Cardiac fibroblast (primary cell): Measurements from ENCODE around the gene NCCRP1.
"Not testable (repeated sequence)": the region's sequence is repeated elsewhere in the genome, so short reads cannot be mapped to it uniquely, and the experiment has no call there.

ENCODE experiments used
- DNase-seq, 2 donors: peaks; one replicate each; pipeline versions ENCODE4 v3.0.0 to v3.0.0-alpha.2; 2010; ENCODE audit warnings: low read depth in 2 of 2
- H3K4me3 ChIP-seq, 2 donors: replicated peaks in 1 of 2; 1 replicate in 1 of 2; 2 replicates in 1 of 2; pipeline ENCODE4 v1.5.1; 2011; ENCODE audit warnings: low read depth in 2 of 2, low read length in 2 of 2, mild to moderate bottlenecking in 2 of 2, moderate library complexity in 1 of 2
- TF ChIP-seq, protein P1 (sequence below): IDR thresholded peaks from one replicate; pipeline ENCODE4 v1.5.1; 2011; ENCODE audit warnings: low read depth, mild to moderate bottlenecking, low read length, inconsistent platforms

The NCCRP1 gene

DNA sequence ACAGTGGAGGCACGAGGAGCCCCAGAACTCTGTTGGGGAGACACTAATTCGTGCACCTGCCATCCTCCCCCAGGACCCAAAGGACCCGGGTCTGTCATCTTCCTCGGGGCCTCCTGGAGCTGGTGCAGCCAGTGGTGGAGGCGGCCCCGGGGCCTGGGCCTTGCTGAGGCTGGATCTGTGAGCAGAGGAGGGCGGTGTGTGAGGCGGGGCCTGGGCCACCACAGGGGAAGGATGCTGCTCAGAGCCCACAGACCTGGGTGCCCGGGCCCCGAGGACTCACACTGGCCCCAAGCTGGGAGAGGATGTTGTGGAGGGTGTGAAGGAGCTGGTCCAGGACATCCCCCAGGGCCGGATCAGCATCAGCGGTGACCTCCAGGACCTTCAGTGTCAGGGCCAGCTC lies 39.8 kb downstream of the NCCRP1 start:
- no peak for DNase-seq
- H3K4me3 ChIP-seq: no peak overlapping the region
- TF ChIP-seq, protein P1, sequence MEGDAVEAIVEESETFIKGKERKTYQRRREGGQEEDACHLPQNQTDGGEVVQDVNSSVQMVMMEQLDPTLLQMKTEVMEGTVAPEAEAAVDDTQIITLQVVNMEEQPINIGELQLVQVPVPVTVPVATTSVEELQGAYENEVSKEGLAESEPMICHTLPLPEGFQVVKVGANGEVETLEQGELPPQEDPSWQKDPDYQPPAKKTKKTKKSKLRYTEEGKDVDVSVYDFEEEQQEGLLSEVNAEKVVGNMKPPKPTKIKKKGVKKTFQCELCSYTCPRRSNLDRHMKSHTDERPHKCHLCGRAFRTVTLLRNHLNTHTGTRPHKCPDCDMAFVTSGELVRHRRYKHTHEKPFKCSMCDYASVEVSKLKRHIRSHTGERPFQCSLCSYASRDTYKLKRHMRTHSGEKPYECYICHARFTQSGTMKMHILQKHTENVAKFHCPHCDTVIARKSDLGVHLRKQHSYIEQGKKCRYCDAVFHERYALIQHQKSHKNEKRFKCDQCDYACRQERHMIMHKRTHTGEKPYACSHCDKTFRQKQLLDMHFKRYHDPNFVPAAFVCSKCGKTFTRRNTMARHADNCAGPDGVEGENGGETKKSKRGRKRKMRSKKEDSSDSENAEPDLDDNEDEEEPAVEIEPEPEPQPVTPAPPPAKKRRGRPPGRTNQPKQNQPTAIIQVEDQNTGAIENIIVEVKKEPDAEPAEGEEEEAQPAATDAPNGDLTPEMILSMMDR: no peak

- no peak for DNase-seq
- H3K4me3 ChIP-seq: no peak overlapping the region
- TF ChIP-seq, protein P1: no peak
Measured at GRCh38 chr19:39237200-39238184, 40.7 kb downstream of the NCCRP1 start.

DNA sequence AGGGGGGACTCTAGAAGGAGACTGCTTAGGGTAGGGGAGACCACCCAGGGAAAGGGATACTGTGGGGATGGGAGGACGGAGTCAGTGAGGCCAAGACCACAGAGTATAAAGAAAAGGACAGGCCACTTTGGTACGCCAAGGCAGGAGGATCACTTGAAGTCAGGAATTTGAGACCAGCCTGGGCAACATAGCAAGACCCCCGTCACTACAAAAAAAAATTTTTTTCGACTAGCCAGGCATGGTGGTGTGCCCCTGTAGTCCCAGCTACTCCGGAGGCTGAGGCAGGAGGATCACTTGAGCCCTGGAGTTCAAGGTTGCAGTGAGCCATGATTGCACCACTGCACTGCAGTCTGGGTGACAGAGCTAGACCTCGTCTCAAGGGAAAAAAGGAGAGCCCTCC lies 41.4 kb downstream of the NCCRP1 start:
- TF ChIP-seq, protein P1: no peak
- no peak overlapping the region for H3K4me3 ChIP-seq
- no peak for DNase-seq

GRCh38 chr19:39238944-39239343 lies 42.2 kb downstream of the NCCRP1 start:
- no peak for DNase-seq
- TF ChIP-seq, protein P1: no peak
- no peak overlapping the region for H3K4me3 ChIP-seq

DNA sequence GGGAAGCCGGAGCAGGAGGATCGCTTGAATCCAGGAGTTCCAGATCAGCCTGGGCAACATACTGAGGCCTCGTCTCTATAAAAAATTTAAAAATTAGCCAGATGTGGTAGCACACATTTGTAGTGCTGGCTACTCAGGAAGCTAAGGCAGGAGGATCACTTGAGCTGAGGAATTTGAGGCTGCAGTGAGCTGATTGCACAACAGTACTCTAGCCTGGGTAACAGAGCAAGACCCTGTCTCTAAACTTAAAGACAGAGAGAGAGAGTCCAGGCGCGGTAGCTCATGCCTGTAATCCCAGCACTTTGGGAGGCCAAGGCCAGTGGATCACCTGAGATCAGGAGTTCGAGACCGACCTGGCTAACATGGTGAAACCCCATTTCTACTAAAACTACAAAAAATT lies 43.7 kb downstream of the NCCRP1 start:
- TF ChIP-seq, protein P1: no peak
- no peak for DNase-seq
- H3K4me3 ChIP-seq: no peak overlapping the region

DNA sequence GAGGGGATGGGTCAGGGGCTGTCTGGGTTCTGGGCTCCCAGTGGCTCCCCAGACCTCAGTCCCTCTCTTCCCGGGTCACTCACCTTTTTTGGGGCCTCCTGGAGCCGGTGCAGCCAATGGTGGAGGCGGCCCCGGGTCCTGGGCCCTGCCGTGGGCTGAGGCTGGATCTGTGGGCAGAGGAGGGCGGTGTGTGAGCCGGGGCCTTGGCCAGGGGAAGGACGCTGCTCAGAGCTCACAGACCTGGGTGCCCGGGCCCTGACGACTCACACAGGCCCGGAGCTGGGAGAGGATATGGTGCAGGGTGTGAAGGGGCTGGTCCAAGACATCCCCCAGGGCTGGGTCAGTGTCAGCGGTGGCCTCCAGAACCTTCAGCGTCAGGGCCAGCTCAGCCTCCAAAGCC lies 47.0 kb downstream of the NCCRP1 start:
- not testable (repeated sequence) for H3K4me3 ChIP-seq, DNase-seq

DNA sequence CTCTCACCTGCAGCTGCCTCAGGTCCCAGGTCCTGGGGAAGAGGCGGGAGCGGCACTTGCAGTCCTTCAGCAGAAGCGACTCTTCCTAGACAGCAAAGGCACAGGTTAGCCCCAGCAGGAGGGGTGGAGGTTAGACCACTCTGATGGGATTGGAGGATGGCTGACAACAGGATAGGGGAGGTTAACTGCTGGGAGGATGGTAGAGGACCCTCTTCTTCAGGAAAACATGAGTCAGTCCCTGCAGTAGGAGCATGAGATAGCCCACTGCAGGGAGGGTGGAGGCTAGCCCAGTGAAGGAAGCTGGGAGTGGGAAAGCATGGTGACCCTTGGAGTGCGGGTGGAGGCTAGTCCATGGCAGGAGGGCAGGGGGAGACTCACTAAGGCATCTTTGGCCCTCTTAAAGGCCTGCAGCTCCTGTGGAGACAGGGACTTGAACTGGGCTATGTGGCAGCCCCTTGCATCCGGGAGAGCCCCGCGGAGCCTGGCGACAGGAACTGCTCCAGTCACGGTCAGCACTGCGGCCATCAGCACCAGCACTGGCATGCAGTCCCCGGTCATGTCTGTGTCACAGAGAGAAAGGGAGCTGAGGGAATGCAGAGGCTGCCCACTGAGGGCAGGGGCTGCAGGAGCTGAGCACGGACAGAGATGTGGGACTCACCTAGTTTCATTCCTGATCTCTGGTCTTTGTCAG lies 47.8 kb downstream of the NCCRP1 start, which contains the start of gene IFNL3:
Gene IFNL3 (minus strand): TSS at position 597 of the 691 bp plus-strand sequence. CDS start 39 bp downstream, at position 558.
- not testable (repeated sequence) for DNase-seq, H3K4me3 ChIP-seq

DNA sequence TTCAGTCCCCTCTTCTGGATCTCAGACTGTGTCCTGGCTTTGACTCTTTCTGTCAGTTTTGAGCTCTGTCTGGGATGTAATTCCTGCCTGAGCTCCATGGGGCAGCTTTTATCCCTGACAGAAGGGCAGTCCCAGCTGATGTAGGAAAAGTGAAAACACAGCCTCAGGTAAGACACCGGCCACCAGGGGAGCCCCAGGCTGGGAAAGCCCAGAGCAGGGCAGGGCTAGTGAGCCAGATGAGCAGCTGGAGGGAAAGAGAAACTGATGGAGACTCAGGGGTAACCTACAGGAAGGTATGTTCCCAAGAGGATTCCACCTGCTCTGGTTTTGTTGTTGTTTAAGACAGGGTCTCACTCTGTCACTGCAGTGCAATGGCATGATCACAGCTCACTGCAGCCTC lies 48.4 kb downstream of the NCCRP1 start:
- H3K4me3 ChIP-seq, DNase-seq: not testable (repeated sequence)
